ENCODE measurements around the gene GRAP.
"Not testable (repeated sequence)": the region's sequence is repeated elsewhere in the genome, so short reads cannot be mapped to it uniquely, and the experiment has no call there.

The GRAP gene
- 27.0 to 90.0 reads per million in 2 donors for total RNA-seq

DNA sequence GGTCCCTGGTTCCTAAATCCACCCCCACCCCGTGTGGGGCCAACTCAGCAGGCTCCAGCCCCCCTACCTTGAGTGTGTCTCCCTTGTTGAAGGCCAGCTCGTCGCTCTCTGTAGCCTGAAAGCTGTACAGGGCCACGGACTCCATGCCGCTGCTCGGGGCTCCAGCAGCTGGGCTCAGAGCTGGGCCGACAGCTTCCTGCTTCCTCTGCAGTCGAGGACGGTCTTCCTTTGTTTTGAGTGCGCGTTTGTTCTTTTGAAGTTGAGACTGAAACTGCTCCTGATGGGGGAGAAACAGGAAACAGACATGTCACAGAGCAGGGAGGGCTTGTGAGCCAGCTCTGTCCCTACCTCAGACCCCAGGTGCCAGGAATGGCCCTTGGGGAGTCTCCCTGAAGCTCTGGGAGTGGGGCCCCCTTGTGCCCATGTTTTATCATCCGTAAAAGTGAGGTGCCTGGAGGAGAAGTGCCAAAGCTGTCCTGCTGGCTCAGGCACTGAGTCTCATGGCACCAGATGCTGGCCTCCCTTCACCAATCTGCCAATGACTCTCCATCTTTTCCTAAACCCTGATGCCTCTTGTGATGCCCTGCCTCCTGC, at the start of gene GRAP:
GRAP (minus strand) TSS at position 176 of the 594 bp plus-strand sequence; CDS start at position 145, 31 bp downstream.
- not testable (repeated sequence) for DNase-seq

DNA sequence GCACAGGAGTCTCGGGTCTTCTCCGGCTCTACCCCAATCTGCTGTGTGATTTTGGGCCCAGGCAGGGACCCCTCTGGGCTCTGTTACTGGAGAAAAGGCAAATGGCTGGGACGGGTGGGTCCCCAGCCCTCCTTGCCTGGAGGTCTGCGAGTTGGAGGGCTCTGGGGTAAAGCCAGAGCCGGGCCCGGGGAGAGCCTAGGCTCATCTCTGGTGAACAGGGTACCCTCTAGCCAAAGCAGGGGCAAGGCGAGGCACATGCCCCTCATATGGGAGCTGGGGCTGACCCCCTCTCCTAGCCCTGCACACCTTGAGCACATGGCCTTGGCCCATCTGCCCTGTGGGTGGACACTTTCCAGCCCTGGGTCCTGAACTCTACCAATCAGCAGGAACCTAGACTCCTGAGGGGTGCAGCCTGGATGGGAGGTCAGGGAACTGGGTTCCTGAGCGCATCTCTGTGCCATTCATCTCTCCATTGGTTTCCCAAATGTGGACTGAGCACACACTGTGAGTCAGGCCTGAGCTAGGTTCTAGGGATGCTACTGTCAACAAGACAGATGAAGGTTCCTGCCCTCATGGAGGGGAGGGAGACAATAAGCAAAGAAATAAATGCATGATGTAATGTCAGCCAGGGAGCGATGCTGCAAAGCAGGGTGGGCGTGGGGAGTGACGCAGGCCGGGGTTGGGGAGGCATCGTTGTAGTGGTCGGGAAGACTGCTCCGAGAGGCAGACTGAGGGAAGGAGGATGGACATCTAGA, 47.1 kb upstream of the GRAP start:
- DNase-seq, result not testable (repeated sequence)

DNA sequence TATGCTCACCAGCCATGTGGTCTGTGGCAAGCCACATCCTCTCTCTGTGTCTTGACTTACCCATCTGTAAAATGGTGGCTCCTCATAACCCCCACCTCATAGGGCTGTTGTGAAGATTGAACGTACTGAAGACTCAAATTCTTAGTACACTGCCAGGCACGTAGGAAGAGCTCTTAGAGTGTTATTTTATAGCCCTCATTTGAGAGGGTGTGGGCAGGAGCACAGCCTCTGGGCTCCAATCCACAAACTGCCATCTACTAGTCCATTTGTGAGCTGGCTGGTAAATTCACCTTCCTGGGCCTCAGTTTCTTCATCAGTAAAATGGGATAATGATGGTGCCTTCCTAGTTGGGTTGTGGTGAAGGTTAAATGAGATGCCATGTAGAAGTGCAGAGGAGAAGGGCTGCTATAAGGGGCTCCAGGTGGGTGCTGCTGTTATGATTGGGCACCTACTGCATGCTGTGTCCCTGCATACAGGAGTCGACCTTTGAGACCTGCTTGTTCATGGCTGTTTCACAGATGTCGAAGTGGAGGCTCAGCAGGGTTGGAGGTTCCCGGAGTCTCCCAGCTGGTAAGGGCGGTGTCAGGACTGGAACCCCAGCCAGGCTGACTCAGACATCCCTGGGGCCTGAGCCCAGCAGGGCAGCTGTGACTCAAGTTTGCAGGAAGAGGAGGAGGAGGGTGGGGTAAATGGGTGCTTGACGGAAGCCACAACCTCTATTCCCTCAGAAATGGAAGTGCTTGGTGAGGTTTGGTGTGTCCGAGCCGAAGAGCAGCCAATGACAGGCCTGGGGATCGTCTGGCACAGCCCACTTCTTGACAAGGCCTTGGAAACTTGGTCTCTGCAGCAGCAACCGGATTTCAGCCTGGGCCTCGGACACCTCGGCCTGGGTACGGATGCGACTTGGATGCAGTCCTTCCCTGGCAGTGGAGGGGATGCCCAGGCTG, 46.3 kb upstream of the GRAP start:
- DNase-seq, result not testable (repeated sequence)

DNA sequence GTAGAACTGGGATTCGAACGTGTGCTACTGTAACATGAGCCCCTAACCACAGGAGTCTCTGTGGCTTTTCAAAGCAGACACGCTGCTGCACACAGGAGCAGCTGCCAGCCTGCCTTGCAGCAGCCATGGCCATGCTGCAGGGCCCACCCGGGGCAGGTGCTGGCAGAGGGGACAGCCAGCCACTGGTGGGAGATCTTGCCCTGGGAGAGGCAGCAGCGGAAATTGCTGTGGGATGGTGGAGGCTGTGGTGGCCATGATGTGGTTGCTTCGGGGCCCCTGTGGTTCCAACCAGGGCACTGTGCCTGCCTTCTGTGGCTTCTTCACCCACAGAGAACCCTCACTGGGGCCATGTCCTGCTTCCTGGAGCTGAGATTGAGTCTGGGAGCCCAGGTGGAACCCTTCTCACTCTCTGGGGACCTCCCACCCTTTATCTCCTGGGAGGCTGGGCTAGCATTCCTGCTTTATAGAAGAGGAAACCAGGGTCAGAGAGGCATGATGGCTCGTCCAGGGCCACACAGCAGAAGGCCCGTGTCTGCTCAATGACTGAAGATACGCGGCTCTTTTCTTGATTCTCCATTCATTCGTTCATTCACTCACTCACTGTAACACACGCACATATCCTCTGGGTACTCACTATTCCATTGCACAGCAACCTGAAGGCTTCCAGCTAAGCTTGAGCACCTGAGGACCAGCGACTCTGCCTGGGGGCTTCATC, 43.5 kb upstream of the GRAP start:
- not testable (repeated sequence) for DNase-seq

DNA sequence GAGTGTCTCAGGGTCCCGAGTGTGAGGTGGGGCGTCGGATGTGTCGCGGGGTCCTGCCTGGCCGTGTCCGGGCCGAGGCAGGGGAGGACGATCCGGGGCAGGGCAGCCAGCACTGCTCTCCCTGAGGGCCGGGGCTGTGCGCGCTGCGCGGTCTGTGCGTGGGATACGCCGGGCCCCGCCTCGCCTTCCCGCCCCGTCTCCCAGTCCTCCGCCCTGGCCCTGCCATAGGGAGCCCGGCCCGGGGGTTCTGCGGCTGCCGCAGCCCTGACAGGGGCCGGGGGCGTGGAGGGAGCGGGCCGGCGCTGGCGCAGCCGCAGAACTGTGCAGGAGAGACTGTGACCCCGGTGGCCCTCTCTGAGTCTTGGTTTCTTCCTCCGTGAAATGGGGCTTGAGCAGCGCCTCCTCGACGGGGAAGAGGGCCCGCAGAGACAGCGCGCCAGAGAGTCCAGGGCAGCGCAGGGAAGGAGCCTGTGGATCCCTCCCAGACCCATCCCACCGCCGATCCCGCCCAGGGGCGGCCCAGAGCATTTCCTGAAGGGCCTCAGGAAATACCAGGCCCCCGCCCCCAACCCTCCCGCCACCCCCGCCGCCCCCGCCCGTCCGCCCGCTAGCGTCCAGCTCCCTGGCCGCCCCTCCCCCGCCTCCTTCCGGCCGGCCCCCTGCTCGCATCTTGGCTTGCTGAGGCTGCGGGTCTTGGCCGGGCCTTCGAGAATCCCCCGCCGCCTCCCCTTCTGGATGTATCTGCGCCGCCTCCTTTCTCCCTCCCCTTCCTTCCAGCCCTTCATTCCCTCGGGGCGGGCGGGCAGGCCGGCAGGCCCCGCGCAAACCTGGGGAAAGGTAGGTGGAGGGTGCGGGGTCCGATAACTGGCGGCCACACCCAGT, 42.3 kb upstream of the GRAP start:
- DNase-seq, result not testable (repeated sequence)

DNA sequence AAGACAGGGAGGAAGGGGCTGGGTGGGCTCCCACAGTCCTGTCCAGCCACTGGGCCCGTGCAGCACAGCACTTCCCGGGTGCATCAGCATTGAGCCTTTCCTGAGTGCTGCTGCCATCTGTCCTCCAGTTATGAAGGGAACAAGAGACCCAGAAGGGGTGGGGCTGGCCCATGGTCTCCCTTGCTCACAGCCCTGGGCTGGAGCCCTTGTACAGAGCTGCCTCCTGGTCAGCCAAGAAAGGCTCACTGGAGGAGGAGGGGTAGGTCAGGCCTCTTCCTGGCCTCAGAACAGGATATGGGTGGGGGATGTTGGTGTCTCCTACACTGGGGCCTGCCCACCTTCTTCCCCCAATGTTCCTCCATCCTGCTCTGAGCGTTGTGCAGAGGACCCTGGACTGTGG, 30.6 kb upstream of the GRAP start:
- DNase-seq, result not testable (repeated sequence)

DNA sequence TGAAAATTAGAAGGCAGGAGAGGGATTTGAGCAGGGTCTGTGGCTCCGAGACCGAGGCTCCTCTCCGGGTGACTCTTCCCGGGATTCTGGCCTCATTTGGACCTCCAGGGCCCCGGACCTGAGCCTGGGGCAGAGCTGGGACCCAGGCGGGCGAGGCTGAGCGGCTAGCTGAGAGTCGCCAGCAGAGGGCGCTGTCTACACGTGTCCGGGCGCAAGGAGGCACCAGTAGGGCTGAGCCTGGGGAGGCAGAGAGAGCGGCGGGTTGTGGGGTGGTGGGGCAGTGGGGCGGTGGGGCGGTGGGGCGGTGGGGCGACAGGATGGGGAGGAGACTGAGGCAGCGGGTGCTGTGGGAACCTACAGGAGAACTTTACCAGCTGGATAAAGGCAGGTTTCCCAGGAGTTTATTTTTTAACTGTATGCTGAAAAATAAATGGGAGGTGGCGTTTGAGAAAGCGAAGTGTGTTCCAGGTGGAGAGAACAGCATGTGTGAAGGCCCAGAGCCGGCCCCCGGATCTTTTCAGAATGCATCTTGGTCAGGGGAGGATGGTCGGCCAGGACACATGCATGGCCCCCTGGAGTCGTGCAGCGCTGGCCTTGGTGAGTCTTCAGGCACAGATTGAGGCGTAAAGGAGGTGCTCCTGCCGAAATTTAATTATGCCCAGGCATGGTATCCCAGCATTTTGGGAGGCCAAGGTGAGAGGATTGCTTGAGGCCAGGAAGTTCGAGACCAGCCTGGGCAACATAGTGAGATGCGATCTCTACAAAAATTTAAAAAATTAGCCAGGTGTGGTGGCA, 29.8 kb upstream of the GRAP start:
- DNase-seq, result peak; percentile 15

DNA sequence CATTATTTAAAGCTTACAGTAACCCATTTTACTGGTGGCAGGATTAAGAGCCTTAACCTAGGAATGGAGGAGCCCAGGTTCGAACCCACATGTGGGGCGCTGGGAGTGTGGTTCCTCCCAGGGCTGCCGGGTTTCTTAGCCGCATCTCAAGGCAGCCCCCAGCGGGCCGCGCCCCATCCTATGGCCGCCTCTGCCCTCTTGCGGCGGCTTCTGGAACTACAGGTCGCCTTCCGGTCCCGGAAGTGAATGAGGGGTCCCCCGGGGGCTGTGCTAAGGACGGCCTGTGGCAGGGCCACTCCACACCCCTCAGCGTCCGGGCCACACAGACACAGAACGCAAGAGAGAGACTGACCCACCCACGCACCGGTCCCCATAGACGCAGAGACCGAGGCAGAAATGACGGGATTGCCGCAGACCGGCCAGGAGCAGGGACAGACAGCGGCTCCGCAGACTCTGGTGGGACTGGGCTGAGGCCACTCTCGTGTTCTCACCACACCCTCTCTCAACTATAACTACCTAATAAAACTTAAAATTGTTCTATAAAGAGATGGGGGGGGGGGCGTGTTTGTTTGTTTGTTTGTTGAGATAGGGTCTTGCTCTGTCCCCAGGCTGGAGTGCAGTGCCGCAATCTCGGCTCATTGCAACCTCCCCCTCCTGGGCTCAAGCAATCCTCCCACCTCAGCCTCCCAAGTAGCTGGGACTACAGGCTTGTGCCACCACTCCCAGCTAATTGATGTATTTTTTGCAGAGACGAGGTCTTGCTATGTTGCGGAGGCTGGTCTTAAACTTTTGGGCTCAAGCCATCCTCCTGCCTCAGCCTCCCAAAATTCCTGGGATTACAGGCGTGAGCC, 23.8 kb upstream of the GRAP start:
- DNase-seq, result not testable (repeated sequence)

DNA sequence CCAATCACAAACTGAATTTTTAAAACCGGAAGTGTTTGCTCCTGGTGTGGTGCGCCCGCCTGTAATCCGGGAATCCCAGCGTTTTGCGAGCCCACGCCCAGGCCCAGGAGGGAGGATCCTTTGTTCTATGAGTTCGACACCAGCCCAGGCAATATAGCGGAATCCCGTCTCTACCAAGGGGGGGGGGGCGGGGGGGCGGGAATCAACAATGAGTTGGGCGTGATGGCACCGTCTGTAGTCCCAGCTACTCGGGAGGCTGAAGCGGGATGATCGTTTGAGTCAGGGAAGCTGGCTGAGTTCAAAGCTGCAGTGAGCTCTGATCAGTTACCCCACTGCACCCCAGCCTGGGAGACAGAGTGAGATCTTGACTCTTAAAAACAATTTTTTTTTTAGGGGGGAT, 17.6 kb upstream of the GRAP start:
- not testable (repeated sequence) for DNase-seq

DNA sequence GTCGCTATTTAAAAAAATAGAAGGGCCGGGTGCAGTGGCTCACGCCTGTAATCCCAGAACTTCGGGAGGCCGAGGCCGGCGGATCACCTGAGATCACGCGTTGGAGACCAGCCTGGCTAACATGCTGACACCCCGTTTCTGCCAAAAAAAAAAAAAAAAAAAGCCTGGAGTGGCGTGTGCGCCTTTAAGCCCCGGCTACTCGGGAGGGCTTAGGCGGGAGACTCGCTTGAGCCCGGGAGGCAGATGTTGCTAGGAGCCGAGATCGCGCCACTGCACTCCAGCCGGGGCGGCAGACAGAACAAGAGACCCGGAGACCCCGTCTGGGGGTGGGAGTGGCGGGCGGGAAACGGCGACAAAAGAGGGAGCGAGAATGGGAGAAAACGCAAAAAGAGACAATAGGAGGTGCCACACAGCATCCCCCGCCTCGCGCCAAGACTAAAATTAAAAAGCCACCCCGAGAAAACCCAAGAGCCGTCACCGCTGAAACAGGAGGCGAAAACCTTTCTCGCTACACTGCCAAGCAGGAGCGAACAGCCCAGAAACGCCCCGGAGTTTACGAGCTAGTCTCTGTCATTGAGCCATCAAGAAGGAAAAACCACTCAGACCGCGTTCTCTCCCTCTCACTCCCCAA, 16.7 kb upstream of the GRAP start:
- peak; percentile 59 for DNase-seq

DNA sequence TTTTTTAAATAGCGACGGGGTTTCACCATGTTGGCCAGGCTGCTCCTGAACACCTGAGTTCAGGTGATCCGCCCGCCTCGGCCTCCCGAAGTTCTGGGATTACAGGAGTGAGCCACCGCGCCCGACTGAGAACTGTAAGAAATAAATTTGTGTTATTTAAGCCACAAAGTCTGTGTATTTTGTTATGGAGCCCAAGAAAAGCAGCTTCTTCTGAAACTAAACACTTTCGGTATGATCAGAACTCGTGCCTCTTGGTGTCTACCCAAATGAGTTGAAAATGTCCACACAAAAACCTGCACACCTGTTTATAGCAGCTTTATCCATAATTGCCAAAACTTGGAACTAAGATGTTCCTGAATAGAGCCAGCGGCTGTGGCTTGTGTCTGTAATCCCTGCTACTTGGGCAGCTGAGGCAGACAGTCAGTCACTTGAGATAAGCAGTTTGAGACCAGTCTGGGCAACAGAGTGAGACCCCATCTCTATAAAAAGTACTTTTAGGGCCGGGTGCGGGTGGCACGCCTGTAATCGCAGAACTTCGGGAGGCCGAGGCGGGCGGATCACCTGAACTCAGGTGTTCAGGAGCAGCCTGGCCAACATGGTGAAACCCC, 16.1 kb upstream of the GRAP start:
- DNase-seq, result not testable (repeated sequence)

DNA sequence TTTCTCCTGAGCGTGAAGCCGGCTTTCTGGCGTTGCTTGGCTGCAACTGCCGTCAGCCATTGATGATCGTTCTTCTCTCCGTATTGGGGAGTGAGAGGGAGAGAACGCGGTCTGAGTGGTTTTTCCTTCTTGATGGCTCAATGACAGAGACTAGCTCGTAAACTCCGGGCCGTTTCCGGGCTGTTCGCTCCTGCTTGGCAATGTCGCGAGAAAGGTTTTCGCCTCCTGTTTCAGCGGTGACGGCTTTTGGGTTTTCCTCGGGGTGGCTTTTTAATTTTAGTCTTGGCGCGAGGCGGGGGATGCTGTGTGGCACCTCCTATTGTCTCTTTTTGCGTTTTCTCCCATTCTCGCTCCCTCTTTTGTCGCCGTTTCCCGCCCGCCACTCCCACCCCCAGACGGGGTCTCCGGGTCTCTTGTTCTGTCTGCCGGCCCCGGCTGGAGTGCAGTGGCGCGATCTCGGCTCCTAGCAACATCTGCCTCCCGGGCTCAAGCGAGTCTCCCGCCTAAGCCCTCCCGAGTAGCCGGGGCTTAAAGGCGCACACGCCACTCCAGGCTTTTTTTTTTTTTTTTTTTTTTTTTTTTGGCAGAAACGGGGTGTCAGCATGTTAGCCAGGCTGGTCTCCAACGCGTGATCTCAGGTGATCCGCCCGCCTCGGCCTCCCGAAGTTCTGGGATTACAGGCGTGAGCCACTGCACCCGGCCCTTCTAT, 15.4 kb upstream of the GRAP start:
- not testable (repeated sequence) for DNase-seq

DNA sequence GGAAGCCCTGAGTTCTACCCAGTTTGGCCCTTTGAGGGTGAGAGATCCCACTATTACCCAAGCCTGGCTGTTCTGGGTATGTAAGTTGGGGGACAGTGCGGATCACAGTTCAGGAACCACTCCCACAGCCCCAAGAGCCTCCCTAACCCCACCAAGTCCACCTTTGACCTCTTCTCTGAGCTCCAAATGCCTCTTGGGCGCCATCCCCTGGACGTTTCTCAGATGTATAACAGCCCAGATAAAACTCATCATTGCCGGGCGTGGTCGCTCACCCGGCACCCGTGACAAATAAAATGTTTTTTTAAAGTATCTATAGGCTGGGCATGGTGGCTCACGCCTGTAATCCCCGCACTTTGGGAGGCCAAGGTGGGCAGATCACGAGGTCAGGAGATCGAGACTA, 8.7 kb upstream of the GRAP start:
- not testable (repeated sequence) for DNase-seq

DNA sequence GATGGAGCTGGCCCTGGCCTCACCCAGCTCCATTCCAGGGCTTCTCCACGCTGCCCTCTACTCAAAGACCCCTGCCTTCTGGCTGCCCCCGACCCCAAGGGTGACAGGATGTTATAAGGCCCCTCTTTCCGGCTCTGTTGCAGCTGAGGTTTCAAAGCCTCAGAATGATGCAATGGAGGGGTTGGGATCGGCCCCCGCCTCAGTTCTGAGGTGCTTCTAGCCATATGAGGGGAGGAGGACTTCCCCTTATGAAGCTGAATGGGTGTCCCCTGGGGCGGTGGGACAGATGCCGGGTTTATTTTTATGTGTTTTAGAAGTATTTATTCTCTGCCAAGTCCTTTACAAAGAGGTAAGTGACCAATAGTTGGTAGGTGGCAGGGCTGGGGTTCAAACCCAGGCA, 2.1 kb upstream of the GRAP start:
- not testable (repeated sequence) for DNase-seq

DNA sequence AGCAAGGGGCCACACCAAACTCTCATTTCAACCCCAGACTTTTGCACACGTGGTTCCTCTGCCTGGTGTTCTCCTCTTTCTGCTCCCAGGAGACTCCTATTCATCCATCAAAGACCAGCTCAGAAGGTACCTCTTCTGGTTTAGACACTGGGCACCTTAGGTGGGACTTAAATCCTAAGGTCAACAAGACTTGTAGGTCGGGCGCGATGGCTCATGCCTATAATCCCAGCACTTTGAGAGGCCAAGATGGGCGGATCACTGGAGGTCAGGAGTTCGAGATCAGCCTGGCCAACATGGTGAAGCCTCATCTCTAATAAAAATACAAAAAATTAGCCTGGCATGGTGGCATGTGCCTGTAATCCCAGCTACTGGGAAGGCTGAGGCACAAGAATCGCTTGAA, 753 bp upstream of the GRAP start:
- DNase-seq, result not testable (repeated sequence)

DNA sequence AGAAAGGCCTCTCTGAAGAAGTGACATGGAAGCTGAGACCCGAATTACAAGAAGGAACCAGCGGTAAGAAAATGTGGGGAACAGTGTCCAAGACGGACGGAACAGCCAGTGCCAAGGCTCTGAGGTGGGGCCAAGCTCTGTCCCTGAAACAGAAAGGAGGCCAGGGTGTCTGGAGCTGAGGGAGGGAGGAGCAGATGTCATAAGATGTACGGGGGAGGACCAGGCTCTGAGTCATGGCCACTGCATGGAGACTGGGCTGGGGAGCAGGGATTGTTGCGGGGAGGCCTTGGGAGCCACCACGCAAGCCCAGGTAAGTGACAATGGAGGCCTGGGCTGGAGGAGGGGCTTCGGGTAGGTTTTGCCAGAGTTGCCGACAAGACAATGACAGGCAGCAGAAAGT, 2.1 kb downstream of the GRAP start:
- not testable (repeated sequence) for DNase-seq

DNA sequence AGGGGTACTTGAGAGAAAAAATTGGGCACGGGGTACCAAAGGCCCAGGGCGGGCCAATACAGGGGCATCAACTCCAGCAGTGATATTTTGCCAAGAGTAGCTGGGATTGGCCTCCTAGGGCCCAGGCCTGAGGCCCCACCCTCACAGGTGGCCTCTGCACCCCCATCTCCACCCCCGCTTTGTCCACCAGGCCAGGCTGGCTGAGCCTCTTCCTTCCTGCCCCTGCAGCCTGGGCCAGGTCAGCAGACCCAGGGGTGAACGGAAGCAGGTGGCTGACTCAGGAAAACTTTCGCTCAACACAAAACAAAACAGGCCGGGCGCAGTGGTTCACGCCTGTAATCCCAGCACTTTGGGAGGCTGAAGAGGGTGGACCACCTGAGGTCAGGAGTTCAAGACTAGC, 3.7 kb downstream of the GRAP start:
- DNase-seq, result not testable (repeated sequence)

DNA sequence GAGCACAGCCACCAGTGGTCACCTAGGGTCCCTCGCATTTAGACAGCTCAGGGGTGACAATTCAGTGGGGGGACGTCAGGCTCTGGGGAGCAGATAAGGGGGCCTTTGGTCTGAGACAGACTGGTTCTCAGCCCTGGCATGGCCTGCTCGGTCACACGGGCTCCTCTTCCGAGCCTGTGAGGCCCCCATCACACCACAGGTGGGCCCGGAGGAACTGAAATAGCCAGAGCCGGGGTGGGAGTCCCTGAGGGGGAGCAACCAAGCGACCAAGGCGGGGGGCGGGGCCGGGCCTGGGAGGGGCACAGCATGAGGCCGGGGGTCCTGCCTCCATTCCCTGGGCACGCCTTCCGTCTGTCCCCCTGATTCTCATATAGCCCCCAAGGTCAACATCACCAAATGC, 4.4 kb downstream of the GRAP start:
- DNase-seq, result not testable (repeated sequence)
